Activated CD4-positive, alpha-beta T cell treated with anti-CD3 and anti-CD28 coated beads for 36 hours (primary cell): ENCODE results near the gene RNF130. TPM values are rescaled to one million over a fixed set of nuclear protein-coding genes. Genes with fewer than 3 reads are reported as not detected.
A peak's percentile ranks its signal among the peaks of the same experiment; 100 is the strongest.

ENCODE experiments used
- ATAC-seq: fragments of 200-7000 bp; cut with Tn5 transposase; one replicate; pipeline ENCODE4 v1.10.0; 2021; ENCODE audit warnings: mild to moderate bottlenecking, moderate library complexity
- CTCF ChIA-PET: fragments of 350-600 bp; sonication (Branson Sonifier 250); formaldehyde crosslinking; loops from one replicate; lab custom pipeline; 2021; ENCODE audit warnings: antibody characterized with exemption; lab: Charles Lee
- POLR2A ChIA-PET: fragments of 350-600 bp; sonication (Branson Sonifier 250); formaldehyde crosslinking; loops from one replicate; lab custom pipeline; 2021; ENCODE audit warnings: antibody characterized with exemption, inconsistent platforms; lab: Charles Lee
- DNase-seq: peaks from one replicate; pipeline ENCODE4 v3.0.0-alpha.2; 2020
- H3K27ac Mint-ChIP-seq: one replicate; pipeline ENCODE4 v1.8.0; 2021; ENCODE audit warnings: mixed read lengths
- H3K27me3 Mint-ChIP-seq: one replicate; pipeline ENCODE4 v1.8.0; 2021; ENCODE audit warnings: mixed read lengths
- H3K36me3 Mint-ChIP-seq: one replicate; pipeline ENCODE4 v1.8.0; 2021; ENCODE audit warnings: low read depth, mixed read lengths
- H3K4me1 Mint-ChIP-seq: one replicate; pipeline ENCODE4 v1.8.0; 2021; ENCODE audit warnings: mixed read lengths
- H3K4me3 Mint-ChIP-seq: one replicate; pipeline ENCODE4 v1.8.0; 2021; ENCODE audit warnings: mild to moderate bottlenecking, moderate library complexity, mixed read lengths
- H3K9me3 Mint-ChIP-seq: one replicate; pipeline ENCODE4 v1.8.0; 2021; ENCODE audit warnings: low read depth, mixed read lengths
- intact Hi-C, 2 experiments: fragments of 100-400 bp; cut with DNase I in 1 of 2; cut with micrococcal nuclease in 1 of 2; formaldehyde crosslinking; loops; one replicate each; pipeline versions ENCODE4 v1.14.2 to v1.15.1; 2022 to 2024; cut with DNase I, micrococcal nuclease
- total RNA-seq, 2 experiments: library from RNA; stranded (reverse); gene quantifications; one replicate each; pipeline ENCODE4 v1.2.3, GENCODE V29; 2021

The RNF130 gene
- total RNA-seq, 2 experiments from 2014 or later, result 10.3 to 13.3 TPM

DNA sequence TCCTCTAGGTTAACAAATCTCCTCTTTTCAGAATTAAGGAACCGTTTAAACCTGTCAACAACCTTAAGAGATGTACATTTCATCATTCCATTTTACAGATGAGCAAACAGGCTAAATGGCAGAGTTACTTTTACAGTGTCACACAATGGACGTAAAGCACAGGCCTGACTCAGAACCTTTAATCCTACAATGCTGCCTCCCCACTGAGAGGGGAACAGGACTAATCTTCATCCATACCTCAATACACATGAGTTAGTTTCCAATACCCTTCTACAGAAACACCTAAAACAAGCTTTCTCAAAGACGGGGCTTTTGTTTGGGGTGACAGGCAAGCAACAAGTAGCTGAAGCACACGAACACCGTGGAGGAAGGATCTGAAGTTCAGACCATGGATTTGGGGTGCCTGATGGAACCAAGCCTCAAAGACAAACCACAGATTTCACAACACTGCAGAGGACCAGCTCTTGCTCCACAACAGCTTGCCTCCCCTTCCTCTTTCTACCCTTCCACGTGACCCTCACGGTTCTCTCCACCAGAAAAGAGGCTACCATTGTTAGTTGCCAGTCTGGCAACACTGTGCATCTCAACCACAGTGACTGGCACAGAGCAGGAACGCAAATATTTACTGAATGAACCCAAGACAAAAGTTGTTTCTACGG is 1.8 kb downstream of the RNF130 start:
- ChIA-PET CTCF (interaction anchor here (1.1 to 1.5 kb wide), 2 partner anchors 10 to 164 kb away, joined by 3 to 4 read pairs; no protein-coding TSS in a partner anchor), POLR2A (interaction anchor here (0.7 to 1.4 kb wide), 2 partner anchors 23 to 656 kb away, joined by 3 to 4 read pairs; no protein-coding TSS in a partner anchor)

DNA sequence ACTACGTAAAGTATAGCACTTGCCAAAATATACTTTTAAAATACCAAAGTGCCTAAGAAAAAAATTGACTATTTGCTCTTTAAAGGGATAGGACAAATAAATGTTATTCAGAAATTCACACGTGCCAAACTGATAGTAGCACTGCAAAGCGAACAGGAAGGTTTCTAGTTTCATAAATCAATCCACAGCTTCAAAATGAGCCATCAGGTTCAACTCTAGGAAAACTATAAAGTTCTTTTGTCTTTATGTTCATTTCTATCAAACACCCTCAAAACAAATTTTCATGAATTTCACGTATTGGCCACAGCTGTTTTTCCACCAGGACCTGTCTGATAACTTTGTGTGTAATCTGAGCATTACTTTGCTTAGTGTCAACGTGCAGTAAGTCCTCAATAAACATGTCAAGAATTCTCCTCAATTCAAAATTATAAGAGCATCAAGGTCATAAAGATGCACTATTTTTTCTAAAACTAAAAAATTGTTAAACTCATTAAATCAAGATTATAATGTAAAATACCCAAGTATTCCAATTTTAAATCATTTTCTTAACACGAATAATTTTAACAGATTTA is 3.0 kb downstream of the RNF130 start:
- ChIA-PET POLR2A (no interaction called here), CTCF (interaction anchor here (1.5 kb wide), 1 partner anchor 11 kb away, joined by 3 read pairs; no protein-coding TSS in a partner anchor)
- peaks cover 2% of the 10 kb centered on the region for H3K9me3 Mint-ChIP-seq
- peaks cover 2% of the 10 kb centered on the region for H3K27me3 Mint-ChIP-seq
- H3K4me1 Mint-ChIP-seq, result peaks cover 29% of the 10 kb centered on the region
- no peak overlapping the region for H3K4me3 Mint-ChIP-seq
- no peak for DNase-seq
- peaks cover 1% of the 10 kb centered on the region for H3K36me3 Mint-ChIP-seq
- ATAC-seq, result no peak
- intact Hi-C loops, result no loop called here
- H3K27ac Mint-ChIP-seq, result no peak overlapping the region

More for the DNA sequence above, 1.8 kb downstream of the RNF130 start:
- ATAC-seq (no peak), DNase-seq (no peak)
- H3K4me1 Mint-ChIP-seq, result peaks cover 29% of the 10 kb centered on the region
- peak overlapping the region; percentile 80 for H3K4me3 Mint-ChIP-seq
- peaks cover 2% of the 10 kb centered on the region for H3K9me3 Mint-ChIP-seq
- peaks cover 1% of the 10 kb centered on the region for H3K36me3 Mint-ChIP-seq
- no peaks in the 10 kb centered on the region for H3K27me3 Mint-ChIP-seq
- intact Hi-C loops, result loop anchor here in 1 of 2 experiments (5.0 kb wide), 2 partner anchors 267 to 447 kb away; partner anchors contain the start of gene HNRNPH1
- H3K27ac Mint-ChIP-seq, result no peak overlapping the region

DNA sequence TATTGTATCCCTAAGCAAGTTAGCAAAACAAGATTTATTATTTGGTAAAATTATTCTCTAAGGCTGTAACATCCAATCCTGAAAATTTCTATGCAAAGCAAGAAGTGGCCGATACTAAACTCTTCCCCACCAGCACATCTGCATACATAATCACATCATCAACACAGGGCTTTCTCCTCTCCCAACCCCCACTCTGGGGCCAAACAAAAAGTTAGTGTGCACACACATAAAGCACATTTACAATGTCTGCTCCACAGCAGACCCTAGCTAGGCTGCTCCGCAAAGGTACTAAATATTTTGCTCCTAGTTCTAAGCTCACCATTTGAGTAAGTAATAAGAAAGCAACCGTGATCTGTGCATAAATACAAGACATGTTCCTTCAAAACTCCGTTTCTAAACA is 3.6 kb downstream of the RNF130 start:
- ChIA-PET CTCF (interaction anchor here (1.0 to 1.3 kb wide), 2 partner anchors 10 to 23 kb away, joined by 4 read pairs; no protein-coding TSS in a partner anchor), POLR2A (no interaction called here)
- H3K4me1 Mint-ChIP-seq, result peaks cover 29% of the 10 kb centered on the region

DNA sequence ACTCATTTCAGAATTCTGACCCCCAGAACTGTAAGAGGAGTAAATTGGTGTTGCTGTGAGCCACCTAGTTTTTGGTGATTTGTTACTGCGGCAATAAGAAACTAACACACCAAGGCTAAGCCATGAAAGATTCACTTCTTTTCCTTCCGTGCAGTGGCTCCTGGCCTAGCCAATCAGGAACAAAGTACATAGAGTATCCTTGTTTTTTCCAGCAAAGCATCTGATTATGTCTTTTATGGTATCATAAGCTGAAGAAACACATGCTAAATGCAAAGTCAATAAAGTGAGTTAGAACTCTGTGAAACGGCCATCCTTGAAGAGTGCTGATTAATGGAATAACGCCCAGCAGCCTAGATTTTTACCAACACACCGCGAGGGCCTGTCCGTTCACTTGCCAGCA is 11.4 kb downstream of the RNF130 start:
- Mint-ChIP-seq H3K27ac (no peak overlapping the region), H3K36me3 (peaks cover 5% of the 10 kb centered on the region), H3K4me1 (no peaks in the 10 kb centered on the region), H3K27me3 (peaks cover 2% of the 10 kb centered on the region), H3K9me3 (no peaks in the 10 kb centered on the region), H3K4me3 (no peak overlapping the region)
- ATAC-seq (no peak), DNase-seq (no peak)
- ChIA-PET POLR2A (interaction anchor here (0.7 kb wide), 1 partner anchor 135 kb away, joined by 3 read pairs; no protein-coding TSS in a partner anchor), CTCF (no interaction called here)
- intact Hi-C loops, result no loop called here

More for the DNA sequence above, 3.6 kb downstream of the RNF130 start:
- Mint-ChIP-seq H3K27ac (no peak overlapping the region), H3K27me3 (peaks cover 2% of the 10 kb centered on the region), H3K4me3 (no peak overlapping the region), H3K36me3 (peaks cover 1% of the 10 kb centered on the region), H3K9me3 (peaks cover 2% of the 10 kb centered on the region)
- no peak for DNase-seq
- intact Hi-C loops, result no loop called here
- no peak for ATAC-seq

DNA sequence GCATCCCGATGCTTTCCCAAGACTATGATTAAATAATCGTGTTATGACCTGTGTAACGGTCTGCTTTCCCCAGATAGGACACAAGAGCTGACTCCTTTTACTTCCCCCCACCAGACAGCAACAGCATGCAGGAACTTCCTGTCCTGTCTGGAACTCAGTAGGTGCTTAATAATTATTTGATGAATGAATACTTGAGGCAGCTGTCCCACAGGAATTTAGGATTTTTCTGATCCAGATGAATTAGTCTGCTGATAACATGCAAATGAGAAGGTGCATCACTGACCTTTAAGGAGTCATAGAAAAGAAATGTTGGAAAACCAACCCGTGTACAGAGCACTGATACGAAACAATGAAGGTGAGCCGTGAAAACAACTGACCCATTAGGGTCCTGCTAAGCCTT is 12.2 kb downstream of the RNF130 start:
- ATAC-seq (no peak), DNase-seq (no peak)
- peaks cover under 1% of the 10 kb centered on the region for H3K4me1 Mint-ChIP-seq
- H3K27ac Mint-ChIP-seq, result no peak overlapping the region
- H3K36me3 Mint-ChIP-seq, result peaks cover 5% of the 10 kb centered on the region
- ChIA-PET POLR2A (no interaction called here), CTCF (no interaction called here)
- intact Hi-C loops, result no loop called here
- H3K9me3 Mint-ChIP-seq, result no peaks in the 10 kb centered on the region
- H3K4me3 Mint-ChIP-seq, result no peak overlapping the region
- no peaks in the 10 kb centered on the region for H3K27me3 Mint-ChIP-seq

DNA sequence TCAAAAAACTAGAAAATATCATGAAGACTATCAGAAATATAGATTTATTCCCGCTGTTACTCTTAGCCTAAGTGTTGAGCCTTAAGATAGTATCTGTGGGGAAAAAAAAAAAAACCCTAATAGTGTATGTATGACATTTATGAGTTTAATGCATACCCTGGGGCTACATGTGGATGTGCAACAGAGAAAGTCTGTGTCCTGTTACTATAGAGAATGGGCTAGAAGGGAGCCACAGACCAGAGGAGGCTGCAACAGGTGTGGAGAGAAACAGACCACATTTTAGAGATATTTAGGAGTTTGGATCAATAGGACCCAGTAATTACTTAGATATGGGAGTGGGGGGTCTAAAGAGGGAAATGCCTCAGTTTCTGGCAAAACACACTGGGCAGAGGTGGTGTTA is 15.4 kb downstream of the RNF130 start:
- H3K36me3 Mint-ChIP-seq, result peaks cover 5% of the 10 kb centered on the region
- H3K27me3 Mint-ChIP-seq, result no peaks in the 10 kb centered on the region
- no peak overlapping the region for H3K27ac Mint-ChIP-seq
- ATAC-seq (no peak), DNase-seq (no peak)
- POLR2A ChIA-PET, result no interaction called here
- H3K4me1 Mint-ChIP-seq, result peaks cover 7% of the 10 kb centered on the region
- intact Hi-C loops, result no loop called here
- CTCF ChIA-PET, result no interaction called here
- H3K9me3 Mint-ChIP-seq, result no peaks in the 10 kb centered on the region
- no peak overlapping the region for H3K4me3 Mint-ChIP-seq

DNA sequence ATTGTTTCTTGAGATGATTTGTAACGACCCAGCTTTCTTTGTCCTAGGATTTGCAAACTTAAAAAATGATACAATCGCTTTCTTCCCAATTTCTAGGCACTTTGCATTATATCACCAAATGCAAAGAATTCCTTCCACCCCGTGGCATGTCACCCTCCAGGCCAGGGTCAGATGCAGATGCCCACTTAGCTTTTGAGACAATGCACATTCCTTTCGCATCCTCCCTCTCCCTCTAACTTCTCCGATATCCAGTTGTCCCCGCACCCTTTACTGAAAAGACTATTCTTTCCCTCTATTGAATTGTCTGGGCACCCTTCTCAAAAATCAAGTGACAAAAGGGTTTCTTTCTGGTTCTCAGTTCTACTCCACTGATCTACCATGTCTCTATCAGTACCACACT is 17.3 kb downstream of the RNF130 start:
- Mint-ChIP-seq H3K4me1 (peaks cover 7% of the 10 kb centered on the region), H3K27me3 (no peaks in the 10 kb centered on the region), H3K4me3 (no peak overlapping the region), H3K27ac (no peak overlapping the region), H3K9me3 (no peaks in the 10 kb centered on the region), H3K36me3 (peaks cover 5% of the 10 kb centered on the region)
- DNase-seq (no peak), ATAC-seq (no peak)
- ChIA-PET POLR2A (interaction anchor here (0.6 kb wide), 1 partner anchor 1796 kb away, joined by 5 read pairs; no protein-coding TSS in a partner anchor), CTCF (no interaction called here)
- intact Hi-C loops, result no loop called here

DNA sequence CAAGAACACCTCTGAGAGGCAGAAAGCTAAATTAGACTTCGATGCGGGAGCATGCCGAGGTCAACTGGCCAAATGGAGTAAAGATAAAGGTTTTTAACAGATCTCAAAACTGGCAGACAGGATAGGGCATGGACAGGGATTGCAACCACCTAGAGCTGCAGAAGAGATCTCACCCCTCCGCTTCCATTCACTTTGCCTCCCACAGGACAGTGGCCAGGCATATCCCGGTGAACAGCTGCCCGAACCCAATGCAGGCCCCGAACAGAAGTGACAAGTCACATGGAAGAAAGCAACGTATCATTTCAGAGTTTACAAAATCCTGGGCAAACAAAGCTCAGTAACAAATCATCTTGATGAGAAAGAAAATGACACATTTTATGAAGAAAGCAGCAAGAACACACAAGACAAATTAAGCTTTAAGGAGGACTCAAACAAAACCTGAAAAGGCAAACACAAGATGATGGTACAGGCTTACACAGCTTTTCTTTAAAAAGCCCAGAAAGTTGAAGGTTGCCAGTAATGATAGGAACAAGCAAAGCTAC is 18.4 kb downstream of the RNF130 start:
- Mint-ChIP-seq H3K27me3 (no peaks in the 10 kb centered on the region), H3K4me1 (peaks cover 7% of the 10 kb centered on the region), H3K4me3 (no peak overlapping the region), H3K27ac (no peak overlapping the region), H3K9me3 (no peaks in the 10 kb centered on the region), H3K36me3 (peaks cover 5% of the 10 kb centered on the region)
- CTCF ChIA-PET, result interaction anchor here (1.2 kb wide), 1 partner anchor 13 kb away, joined by 3 read pairs; no protein-coding TSS in a partner anchor
- DNase-seq (no peak), ATAC-seq (no peak)
- POLR2A ChIA-PET, result interaction anchor here (0.6 kb wide), 1 partner anchor 123 kb away, joined by 7 read pairs; no protein-coding TSS in a partner anchor
- intact Hi-C loops, result no loop called here

DNA sequence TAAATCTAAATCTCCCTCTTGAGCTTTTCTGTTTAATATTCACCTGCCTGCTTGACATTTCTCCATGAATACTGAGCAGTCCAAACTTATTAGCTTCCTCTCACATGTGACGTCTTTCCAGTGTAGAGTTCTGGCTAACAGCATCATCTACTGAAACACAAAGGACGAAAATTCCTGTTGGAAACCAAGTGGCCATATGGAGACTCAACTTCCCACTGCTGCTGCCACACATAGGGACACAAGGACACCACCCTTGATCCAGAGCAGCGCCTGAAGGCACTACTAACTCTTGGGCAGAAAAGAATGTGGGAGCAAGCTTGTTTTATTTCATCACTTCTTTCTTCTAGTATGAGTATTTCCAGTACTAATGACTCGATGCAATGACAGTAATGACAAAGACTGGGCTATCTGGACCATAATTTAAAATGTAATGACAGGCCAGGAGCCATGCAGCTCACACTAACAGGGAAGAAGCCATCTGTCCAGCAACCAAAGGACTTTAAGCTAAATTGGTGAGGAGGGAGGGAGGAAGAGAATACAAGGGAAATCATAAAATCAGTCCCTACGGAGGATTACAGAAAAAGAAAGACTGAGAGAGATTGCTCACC is 19.2 kb downstream of the RNF130 start:
- intact Hi-C loops, result no loop called here
- no peak for ATAC-seq
- Mint-ChIP-seq H3K4me1 (peaks cover 7% of the 10 kb centered on the region), H3K27me3 (no peaks in the 10 kb centered on the region), H3K27ac (no peak overlapping the region), H3K9me3 (no peaks in the 10 kb centered on the region), H3K4me3 (no peak overlapping the region), H3K36me3 (no peaks in the 10 kb centered on the region)
- DNase-seq, result no peak
- POLR2A ChIA-PET, result no interaction called here
- CTCF ChIA-PET, result interaction anchor here (1.2 kb wide), 1 partner anchor 12 kb away, joined by 3 read pairs; no protein-coding TSS in a partner anchor

DNA sequence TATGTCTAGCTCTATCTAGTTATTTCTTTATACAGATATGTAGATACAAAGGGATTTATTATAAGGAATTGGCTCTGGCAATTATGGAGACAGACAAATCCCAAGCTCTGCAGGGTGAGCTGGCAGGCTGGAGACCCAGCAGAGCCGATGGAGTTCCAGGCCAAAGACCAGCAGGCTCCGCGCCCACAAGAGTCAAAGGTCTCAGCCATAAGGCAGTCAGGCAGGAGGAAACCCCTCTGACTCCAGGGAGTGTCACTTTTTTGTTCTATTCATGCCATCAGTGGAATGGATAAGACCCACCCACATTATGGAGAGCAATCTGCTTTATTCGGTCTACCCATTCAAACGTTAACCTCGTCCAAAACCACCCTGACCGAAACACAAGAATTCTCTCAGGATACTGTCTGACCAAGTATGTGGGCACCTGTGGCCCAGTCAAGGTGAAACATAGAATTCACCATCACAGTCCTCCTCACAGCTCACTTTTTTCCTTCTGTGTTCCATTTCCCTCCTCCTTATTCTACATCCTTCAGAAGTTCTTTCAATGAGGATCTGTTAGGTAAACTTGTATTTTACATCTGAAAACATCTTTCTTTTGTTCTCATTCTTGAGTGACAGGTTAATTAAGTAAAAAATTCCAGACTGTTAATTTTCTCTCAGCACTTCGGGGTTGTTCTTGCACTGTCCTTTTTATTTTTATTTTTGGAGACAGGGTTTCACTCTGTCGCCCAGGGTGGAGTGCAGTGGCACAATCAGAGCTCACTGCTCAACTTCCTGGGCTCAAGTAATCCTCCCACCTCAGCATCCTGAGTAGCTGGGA is 21.2 kb downstream of the RNF130 start:
- no peak overlapping the region for H3K27ac Mint-ChIP-seq
- DNase-seq, result no peak
- peaks cover 7% of the 10 kb centered on the region for H3K4me1 Mint-ChIP-seq
- ChIA-PET CTCF (no interaction called here), POLR2A (no interaction called here)
- no peaks in the 10 kb centered on the region for H3K27me3 Mint-ChIP-seq
- no peaks in the 10 kb centered on the region for H3K9me3 Mint-ChIP-seq
- intact Hi-C loops, result no loop called here
- H3K4me3 Mint-ChIP-seq, result no peak overlapping the region
- no peaks in the 10 kb centered on the region for H3K36me3 Mint-ChIP-seq
- no peak for ATAC-seq

DNA sequence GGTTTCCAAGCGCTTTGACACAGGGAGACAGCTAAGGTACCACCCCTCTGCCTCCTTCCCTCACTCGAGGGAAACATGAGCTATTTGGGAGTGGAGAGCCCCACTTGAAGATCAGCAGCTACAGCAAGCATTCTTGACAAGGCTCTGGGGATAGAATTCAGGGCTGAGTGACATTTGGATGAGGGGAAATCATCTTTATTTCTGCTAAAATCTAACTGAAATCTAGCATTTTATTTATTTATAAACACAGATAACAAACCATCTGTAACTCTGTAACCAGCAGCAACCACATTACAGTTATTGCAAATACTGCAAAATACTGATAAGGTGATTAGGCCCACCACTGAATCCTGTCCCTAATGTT is 22.4 kb downstream of the RNF130 start:
- DNase-seq (no peak), ATAC-seq (no peak)
- intact Hi-C loops, result no loop called here
- H3K27ac Mint-ChIP-seq, result no peak overlapping the region
- H3K27me3 Mint-ChIP-seq, result no peaks in the 10 kb centered on the region
- no peak overlapping the region for H3K4me3 Mint-ChIP-seq
- peaks cover 5% of the 10 kb centered on the region for H3K4me1 Mint-ChIP-seq
- no peaks in the 10 kb centered on the region for H3K36me3 Mint-ChIP-seq
- no peaks in the 10 kb centered on the region for H3K9me3 Mint-ChIP-seq
- ChIA-PET CTCF (no interaction called here), POLR2A (no interaction called here)
